Cardiac fibroblast (primary cell): Measurements from ENCODE around the gene IP6K2.
"Not testable (repeated sequence)": the region's sequence is repeated elsewhere in the genome, so short reads cannot be mapped to it uniquely, and the experiment has no call there.

ENCODE experiments used
- DNase-seq, 2 donors: peaks; one replicate each; pipeline versions ENCODE4 v3.0.0 to v3.0.0-alpha.2; 2010; ENCODE audit warnings: low read depth in 2 of 2
- H3K4me3 ChIP-seq, 2 donors: replicated peaks in 1 of 2; 1 replicate in 1 of 2; 2 replicates in 1 of 2; pipeline ENCODE4 v1.5.1; 2011; ENCODE audit warnings: low read depth in 2 of 2, low read length in 2 of 2, mild to moderate bottlenecking in 2 of 2, moderate library complexity in 1 of 2
- TF ChIP-seq, protein P1 (sequence below): IDR thresholded peaks from one replicate; pipeline ENCODE4 v1.5.1; 2011; ENCODE audit warnings: low read depth, mild to moderate bottlenecking, low read length, inconsistent platforms

IP6K2 gene, protein sequence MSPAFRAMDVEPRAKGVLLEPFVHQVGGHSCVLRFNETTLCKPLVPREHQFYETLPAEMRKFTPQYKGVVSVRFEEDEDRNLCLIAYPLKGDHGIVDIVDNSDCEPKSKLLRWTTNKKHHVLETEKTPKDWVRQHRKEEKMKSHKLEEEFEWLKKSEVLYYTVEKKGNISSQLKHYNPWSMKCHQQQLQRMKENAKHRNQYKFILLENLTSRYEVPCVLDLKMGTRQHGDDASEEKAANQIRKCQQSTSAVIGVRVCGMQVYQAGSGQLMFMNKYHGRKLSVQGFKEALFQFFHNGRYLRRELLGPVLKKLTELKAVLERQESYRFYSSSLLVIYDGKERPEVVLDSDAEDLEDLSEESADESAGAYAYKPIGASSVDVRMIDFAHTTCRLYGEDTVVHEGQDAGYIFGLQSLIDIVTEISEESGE

DNA sequence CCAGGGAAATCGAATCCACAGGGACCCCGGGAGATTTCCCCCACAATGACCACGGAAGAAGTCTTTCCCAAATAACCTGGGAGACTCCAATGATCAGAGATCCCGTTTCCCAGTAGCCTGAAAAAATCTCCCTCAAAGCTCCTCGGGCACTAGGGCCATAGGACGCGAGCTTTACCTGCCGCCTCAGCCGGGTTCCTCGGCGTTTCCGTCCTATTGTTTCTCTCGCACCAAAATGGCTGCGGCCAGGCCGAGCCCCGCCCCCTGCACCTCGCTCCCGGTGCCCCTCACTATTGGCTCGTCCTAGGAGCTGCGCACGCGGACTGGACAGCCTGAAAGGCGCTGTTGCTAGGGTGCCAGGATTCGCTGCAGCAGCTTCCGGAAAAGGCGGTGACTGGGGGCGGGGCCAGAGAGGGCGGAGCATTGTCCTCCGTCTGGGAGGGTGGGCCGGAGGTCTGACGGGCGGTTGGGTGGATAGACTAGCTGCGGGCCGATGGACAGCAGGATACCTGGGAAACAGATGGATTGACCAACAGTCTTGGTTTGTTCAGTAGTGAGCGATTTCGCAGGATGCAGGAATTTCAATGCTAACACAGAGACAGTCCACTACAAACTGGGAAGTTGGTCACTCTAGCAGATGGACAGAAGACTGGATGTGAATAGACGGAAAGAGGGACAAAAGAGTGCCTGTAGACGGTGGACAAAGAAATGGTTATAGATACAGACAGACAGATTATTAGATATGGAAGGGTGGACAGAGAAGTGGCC lies at the start of gene IP6K2:
TSS of gene IP6K2 (minus strand) at position 240 of the 765 bp plus-strand sequence. CDS start 21,930 bp downstream, outside the sequence.
- H3K4me3 ChIP-seq, result peak within 1 kb of the TSS; percentile 95 to 96
- DNase-seq, result peak; percentile 97 to 98
- TF ChIP-seq, protein P1, sequence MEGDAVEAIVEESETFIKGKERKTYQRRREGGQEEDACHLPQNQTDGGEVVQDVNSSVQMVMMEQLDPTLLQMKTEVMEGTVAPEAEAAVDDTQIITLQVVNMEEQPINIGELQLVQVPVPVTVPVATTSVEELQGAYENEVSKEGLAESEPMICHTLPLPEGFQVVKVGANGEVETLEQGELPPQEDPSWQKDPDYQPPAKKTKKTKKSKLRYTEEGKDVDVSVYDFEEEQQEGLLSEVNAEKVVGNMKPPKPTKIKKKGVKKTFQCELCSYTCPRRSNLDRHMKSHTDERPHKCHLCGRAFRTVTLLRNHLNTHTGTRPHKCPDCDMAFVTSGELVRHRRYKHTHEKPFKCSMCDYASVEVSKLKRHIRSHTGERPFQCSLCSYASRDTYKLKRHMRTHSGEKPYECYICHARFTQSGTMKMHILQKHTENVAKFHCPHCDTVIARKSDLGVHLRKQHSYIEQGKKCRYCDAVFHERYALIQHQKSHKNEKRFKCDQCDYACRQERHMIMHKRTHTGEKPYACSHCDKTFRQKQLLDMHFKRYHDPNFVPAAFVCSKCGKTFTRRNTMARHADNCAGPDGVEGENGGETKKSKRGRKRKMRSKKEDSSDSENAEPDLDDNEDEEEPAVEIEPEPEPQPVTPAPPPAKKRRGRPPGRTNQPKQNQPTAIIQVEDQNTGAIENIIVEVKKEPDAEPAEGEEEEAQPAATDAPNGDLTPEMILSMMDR, result no peak

DNA sequence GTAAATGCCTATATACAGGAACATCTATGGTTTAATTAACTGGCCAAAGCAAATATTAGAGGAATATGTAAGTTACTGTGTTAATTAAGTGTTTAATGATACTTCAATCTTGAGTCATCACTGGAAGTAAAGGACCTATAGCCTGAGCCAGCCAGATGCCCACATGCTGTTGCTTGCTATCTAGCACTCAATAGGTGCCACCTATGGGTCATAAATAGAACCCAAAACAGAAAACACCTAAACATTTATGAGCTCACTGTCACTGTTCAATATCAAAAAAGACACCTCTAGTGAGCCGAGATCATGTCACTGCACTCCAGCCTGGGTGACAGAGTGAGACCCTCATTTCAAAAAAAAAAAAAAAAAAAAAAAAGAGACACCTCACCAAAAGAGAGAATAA lies 48.4 kb upstream of the IP6K2 start:
- H3K4me3 ChIP-seq, result no peak overlapping the region
- peak; percentile 13 to 36 for DNase-seq
- TF ChIP-seq, protein P1, result no peak

DNA sequence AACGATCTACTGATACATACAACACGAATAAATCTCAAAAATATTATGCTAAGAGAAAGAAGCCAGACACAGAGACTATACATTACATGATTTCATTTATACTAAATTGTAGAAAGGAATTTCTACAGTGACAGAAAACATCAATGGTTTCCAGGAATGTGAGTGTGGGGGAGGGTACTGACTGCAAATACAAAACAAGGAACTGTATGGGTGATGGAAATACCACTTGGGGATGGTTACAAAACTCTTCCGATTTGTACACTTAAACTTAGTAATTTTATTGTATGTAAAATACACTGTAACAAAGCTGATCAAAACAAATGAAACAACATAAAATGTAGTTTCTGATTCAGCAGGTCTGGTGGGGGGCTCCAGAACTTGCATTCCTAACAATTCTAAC lies 45.8 kb upstream of the IP6K2 start:
- DNase-seq, result no peak
- H3K4me3 ChIP-seq, result no peak overlapping the region
- TF ChIP-seq, protein P1, result no peak

DNA sequence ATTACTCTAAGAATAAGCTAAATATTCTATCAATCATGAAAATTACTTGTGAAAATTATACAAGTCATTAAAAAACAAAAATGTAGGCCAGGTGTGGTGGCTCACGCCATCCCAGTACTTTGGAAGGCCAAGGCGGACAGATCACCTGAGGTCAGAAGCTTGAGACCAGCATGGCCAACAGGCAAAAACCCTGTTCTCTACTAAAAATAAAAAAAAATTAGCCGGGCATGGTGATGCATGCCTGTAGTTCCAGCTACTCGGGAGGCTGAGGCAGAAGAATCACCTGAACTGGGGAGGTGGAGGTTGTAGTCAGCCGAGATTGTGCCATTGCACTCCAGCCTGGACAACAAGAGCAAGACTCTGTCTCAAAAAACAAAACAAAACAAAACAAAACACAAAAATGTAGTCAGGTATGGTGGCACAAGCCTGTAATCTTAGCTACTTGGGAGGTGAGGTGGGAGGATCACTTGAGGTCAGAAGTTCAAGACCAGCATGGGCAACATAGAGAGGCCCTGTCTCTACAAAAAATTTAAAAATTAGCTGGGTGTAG lies 43.0 kb upstream of the IP6K2 start:
- H3K4me3 ChIP-seq, DNase-seq: not testable (repeated sequence)

DNA sequence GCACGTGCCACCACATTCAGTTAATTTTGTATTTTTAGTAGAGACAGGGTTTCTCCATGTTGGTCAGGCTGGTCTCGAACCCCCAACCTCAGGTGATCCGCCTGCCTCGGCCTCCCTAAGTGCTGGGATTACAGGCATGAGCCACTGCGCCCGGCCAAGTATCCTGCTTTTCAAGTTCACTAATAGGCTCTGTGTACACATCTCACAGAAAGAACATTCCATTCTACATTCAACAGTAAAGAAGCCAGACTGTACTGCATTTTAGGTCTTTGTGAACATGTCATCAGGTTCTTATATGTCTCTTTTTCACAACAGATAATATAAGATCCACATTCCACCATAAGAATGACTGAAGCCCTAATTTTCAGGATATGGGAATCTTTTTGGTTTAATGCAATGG lies 42.5 kb upstream of the IP6K2 start:
- not testable (repeated sequence) for DNase-seq, H3K4me3 ChIP-seq

DNA sequence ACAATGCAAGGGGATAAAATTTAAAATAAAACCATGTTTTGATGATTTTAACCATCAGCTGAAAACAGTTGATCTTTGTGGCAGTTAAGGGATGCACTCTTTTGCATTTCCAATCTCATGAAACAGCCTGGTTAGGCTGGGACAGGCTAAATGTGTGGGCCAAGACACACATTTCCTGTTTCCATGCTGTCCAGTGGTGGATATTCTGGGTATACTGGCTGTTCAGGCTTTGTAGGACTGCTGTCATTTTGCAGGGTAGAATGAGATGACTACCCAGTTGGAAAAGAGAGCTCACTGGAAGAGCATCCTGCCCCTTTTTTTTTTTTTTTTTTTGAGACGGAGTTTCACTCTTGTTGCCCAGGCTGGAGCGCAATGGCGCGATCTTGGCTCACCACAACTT lies 42.0 kb upstream of the IP6K2 start:
- TF ChIP-seq, protein P1, result no peak
- DNase-seq, result no peak
- H3K4me3 ChIP-seq, result no peak overlapping the region

DNA sequence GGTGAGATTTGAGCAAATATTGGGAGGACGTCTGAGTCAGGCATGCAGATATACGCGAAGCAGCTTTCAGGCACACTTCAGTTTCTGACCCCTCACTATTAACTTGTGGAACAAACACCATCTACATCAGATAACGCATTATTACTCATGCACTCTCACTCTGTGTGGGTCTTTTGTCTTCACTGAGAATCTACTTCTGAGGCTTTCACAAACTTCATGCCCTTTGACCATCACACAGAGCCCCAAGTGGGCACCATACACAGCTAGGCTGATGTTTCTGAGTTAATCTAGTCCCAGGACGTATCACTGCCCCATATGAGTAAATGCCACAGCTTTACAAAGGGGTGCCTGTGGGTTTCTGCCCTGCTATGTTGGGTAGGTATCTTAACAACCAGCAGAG lies 39.6 kb upstream of the IP6K2 start:
- no peak overlapping the region for H3K4me3 ChIP-seq
- DNase-seq, result no peak
- TF ChIP-seq, protein P1, result no peak
